Measurements from ENCODE around the gene IGSF6. TPM values are rescaled to one million over a fixed set of nuclear protein-coding genes. Genes with fewer than 3 reads are reported as not detected.
"Not testable (repeated sequence)": the region's sequence is repeated elsewhere in the genome, so short reads cannot be mapped to it uniquely, and the experiment has no call there.

The IGSF6 gene
- total and polyA plus RNA-seq, 2 of the 8 experiments (the other 6 are each of a cell fraction or from before 2014, with no cell fraction given), result not detected

GRCh38 chr16:21690967-21691366 lies 38.6 kb upstream of the IGSF6 start:
- POLR2A ChIA-PET (ENCODE audit: partially characterized antibody), result not testable (repeated sequence)

More at GRCh38 chr16:21690967-21691366, 38.6 kb upstream of the IGSF6 start:
- DNase-seq (ENCODE audit: low read depth in 1 of 2, low spot score in 2 of 2); H3K9ac ChIP-seq (replicated peaks in 1 of 4; ENCODE audit: extremely low read depth in 1 of 4, low read depth in 3 of 4, low read length in 3 of 4); H3K79me1 ChIP-seq (ENCODE audit: low read depth, low read length); H4K20me1 ChIP-seq (replicated peaks in 1 of 2; ENCODE audit: control insufficient read depth in 1 of 2, insufficient read depth in 2 of 2, low read length in 2 of 2); H2BK15ac ChIP-seq (ENCODE audit: low read length); H3K4me1 ChIP-seq (replicated peaks in 1 of 4; ENCODE audit: control insufficient read depth in 3 of 4, insufficient read depth in 4 of 4, low read length in 3 of 4); H3K27ac ChIP-seq (ENCODE audit: low read depth, low read length); H2AK5ac ChIP-seq (ENCODE audit: low read depth, low read length); H3K56ac ChIP-seq (replicated peaks; ENCODE audit: insufficient read length, low read depth, low read length); H2BK12ac ChIP-seq (ENCODE audit: low read depth, low read length); H2AFZ ChIP-seq (ENCODE audit: low read length); H3K79me2 ChIP-seq (ENCODE audit: control insufficient read depth in 1 of 2, insufficient read depth in 2 of 2, low read length in 2 of 2); H2BK20ac ChIP-seq (ENCODE audit: low read length); H3K23me2 ChIP-seq (ENCODE audit: low read depth, low read length); H3K4me2 ChIP-seq (ENCODE audit: insufficient read depth in 1 of 2, low read depth in 2 of 2, low read length in 2 of 2); H3K23ac ChIP-seq (ENCODE audit: insufficient read length); H2BK5ac ChIP-seq (ENCODE audit: low read depth, low read length); H4K91ac ChIP-seq (replicated peaks; ENCODE audit: insufficient read length, low read length); H3K14ac ChIP-seq (ENCODE audit: insufficient read length); H4K8ac ChIP-seq (ENCODE audit: extremely low read depth, insufficient read depth, low read length); H3K27me3 ChIP-seq (replicated peaks in 1 of 4; ENCODE audit: control insufficient read depth in 3 of 4, extremely low read depth in 1 of 4, insufficient read depth in 3 of 4, low read length in 3 of 4); CTCF ChIA-PET (ENCODE audit: partially characterized antibody); FAIRE-seq; H3K18ac ChIP-seq (ENCODE audit: extremely low read depth, low read length); H3K9me3 ChIP-seq (ENCODE audit: insufficient read depth in 2 of 2, low read depth in 1 of 2, low read length in 1 of 2); H4K5ac ChIP-seq (ENCODE audit: insufficient read length, low read depth, low read length); H3K4ac ChIP-seq (replicated peaks; ENCODE audit: insufficient read length, low read depth, low read length); H3K36me3 ChIP-seq (ENCODE audit: control insufficient read depth in 2 of 4, insufficient read depth in 4 of 4, low read length in 3 of 4); H2BK120ac ChIP-seq (replicated peaks; ENCODE audit: low read depth, low read length); H3K4me3 ChIP-seq (ENCODE audit: extremely low read depth in 1 of 4, insufficient read depth in 2 of 4, low read depth in 3 of 4, low read length in 4 of 4): not testable (repeated sequence)
- WGBS, 2 experiments (ENCODE audit: extremely low coverage in 1 of 2, insufficient coverage in 1 of 2, insufficient read length in 1 of 2, insufficient replicate concordance in 2 of 2, low coverage in 1 of 2, low lambda C conversion rate in 2 of 2, missing lambda C conversion rate in 1 of 2), result 98% methylated on average over 4 of the region's 4 CpGs; no CpG with 5 or more reads in 1 of the 2 experiments
